NCI-H2029 treated with DMSO at 0.1 percent for 48 hours (cell line): ENCODE data around the gene GLRX5.

Experiments
- DNase-seq: peaks from one replicate; lab custom pipeline; 2025; lab: John Stamatoyannopoulos, UW

Gene GLRX5

GRCh38 chr14:95536036-95536593 lies 1.3 kb downstream of the GLRX5 start:
- DNase-seq: no peak

- no peak for DNase-seq
Observed at GRCh38 chr14:95536671-95537070, 1.8 kb downstream of the GLRX5 start.

GRCh38 chr14:95537298-95538089 lies 2.6 kb downstream of the GLRX5 start:
- DNase-seq: no peak

- no peak for DNase-seq
Observed at GRCh38 chr14:95538801-95539509, 4.1 kb downstream of the GLRX5 start.

GRCh38 chr14:95540236-95540855 lies 5.5 kb downstream of the GLRX5 start:
- DNase-seq: no peak

GRCh38 chr14:95541346-95541745 lies 6.5 kb downstream of the GLRX5 start:
- no peak for DNase-seq

GRCh38 chr14:95541932-95542930 lies 7.4 kb downstream of the GLRX5 start:
- DNase-seq: no peak

- DNase-seq: no peak
Observed at GRCh38 chr14:95543021-95543420, 8.2 kb downstream of the GLRX5 start.

GRCh38 chr14:95544588-95544987 lies 9.7 kb downstream of the GLRX5 start:
- no peak for DNase-seq

GRCh38 chr14:95545515-95546168 lies 10.8 kb downstream of the GLRX5 start:
- no peak for DNase-seq

- DNase-seq: no peak
Observed at GRCh38 chr14:95547272-95547625, 12.4 kb downstream of the GLRX5 start.

GRCh38 chr14:95547626-95548327 lies 12.9 kb downstream of the GLRX5 start:
- DNase-seq: no peak

GRCh38 chr14:95548328-95548929 lies 13.6 kb downstream of the GLRX5 start:
- no peak for DNase-seq

- DNase-seq: no peak
Observed at GRCh38 chr14:95549656-95550585, 15.1 kb downstream of the GLRX5 start.

- DNase-seq: no peak
Observed at GRCh38 chr14:95551435-95551834, 16.6 kb downstream of the GLRX5 start.

- DNase-seq: no peak
Observed at GRCh38 chr14:95553141-95553540, 18.3 kb downstream of the GLRX5 start.

- no peak for DNase-seq
Observed at GRCh38 chr14:95555053-95555452, 20.2 kb downstream of the GLRX5 start.

GRCh38 chr14:95557291-95557690 lies 22.4 kb downstream of the GLRX5 start:
- DNase-seq: no peak

- no peak for DNase-seq
Observed at GRCh38 chr14:95557832-95558231, 23.0 kb downstream of the GLRX5 start.
